NCI-H146 (cell line): ENCODE data around the gene CIITA.
"Not testable (repeated sequence)": the region's sequence is repeated elsewhere in the genome, so short reads cannot be mapped to it uniquely, and the experiment has no call there.

Source experiments
- DNase-seq: peaks from one replicate; lab custom pipeline; 2025; lab: John Stamatoyannopoulos, UW

Gene CIITA, protein sequence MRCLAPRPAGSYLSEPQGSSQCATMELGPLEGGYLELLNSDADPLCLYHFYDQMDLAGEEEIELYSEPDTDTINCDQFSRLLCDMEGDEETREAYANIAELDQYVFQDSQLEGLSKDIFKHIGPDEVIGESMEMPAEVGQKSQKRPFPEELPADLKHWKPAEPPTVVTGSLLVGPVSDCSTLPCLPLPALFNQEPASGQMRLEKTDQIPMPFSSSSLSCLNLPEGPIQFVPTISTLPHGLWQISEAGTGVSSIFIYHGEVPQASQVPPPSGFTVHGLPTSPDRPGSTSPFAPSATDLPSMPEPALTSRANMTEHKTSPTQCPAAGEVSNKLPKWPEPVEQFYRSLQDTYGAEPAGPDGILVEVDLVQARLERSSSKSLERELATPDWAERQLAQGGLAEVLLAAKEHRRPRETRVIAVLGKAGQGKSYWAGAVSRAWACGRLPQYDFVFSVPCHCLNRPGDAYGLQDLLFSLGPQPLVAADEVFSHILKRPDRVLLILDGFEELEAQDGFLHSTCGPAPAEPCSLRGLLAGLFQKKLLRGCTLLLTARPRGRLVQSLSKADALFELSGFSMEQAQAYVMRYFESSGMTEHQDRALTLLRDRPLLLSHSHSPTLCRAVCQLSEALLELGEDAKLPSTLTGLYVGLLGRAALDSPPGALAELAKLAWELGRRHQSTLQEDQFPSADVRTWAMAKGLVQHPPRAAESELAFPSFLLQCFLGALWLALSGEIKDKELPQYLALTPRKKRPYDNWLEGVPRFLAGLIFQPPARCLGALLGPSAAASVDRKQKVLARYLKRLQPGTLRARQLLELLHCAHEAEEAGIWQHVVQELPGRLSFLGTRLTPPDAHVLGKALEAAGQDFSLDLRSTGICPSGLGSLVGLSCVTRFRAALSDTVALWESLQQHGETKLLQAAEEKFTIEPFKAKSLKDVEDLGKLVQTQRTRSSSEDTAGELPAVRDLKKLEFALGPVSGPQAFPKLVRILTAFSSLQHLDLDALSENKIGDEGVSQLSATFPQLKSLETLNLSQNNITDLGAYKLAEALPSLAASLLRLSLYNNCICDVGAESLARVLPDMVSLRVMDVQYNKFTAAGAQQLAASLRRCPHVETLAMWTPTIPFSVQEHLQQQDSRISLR

GRCh38 chr16:10876799-10877341 is at the start of gene CIITA:
TSS of gene CIITA (plus strand) at chr16:10877202. CDS start at chr16:10877331, 129 bp downstream.
- DNase-seq = no peak

DNA sequence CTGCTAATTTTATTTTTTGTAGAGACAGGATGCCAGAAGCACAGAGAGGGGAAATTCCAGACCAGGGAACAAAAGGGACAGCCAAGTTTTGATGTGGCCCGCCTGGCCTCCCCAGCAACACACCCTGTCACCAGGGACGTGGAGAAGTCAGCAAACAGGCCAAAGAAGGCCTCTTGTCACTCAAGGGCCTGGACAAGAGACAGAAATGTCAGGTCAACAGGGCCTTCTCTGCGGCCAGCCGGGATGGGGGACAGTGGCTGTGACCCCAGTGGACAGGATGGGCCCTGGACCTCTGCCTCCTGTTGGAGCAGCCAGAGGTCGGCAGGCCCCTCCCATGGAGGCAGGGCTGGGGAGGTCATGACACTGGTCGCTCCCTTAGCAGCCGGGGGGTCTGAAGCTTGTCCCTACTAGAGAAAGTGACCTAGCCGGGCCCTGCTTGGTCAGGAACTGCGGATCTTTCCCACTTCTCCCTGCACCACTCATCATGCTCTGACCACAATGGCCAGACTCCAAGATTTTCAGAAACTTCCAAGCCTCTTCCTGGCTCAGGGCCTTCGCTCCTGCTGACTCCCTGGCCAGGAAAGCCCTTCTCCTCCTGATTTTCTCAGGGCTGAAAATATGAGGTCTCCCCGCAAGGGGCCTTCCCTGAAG is 49.2 kb upstream of the CIITA start:
- DNase-seq = no peak

DNA sequence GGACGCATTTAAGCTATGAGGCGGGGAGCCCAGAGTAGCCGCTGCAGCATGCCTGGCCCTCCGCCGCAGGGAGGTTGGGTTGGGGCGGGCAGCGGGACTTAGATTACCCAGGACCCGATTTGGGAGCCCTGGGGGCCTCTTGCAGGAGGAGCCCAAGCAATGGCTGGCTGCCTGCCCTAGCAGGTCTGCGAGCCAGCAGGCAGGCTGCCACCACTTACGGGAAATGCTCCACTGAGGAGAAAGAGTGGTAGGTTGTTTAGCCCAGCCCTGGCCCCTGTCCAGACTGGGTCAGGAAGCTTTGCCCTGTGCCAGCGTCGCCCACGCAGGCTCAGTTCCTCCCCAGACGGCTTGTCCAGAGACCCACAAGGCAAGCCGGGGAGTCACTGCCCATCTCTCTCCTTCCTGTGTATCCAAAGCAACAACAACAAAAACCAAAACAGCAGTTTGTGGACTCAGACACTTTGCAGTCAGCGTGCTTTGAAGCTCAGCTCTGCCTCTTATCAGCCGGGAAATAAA is 48.1 kb upstream of the CIITA start:
- no peak for DNase-seq

GRCh38 chr16:10829390-10830098 is 47.5 kb upstream of the CIITA start:
- DNase-seq = not testable (repeated sequence)

DNA sequence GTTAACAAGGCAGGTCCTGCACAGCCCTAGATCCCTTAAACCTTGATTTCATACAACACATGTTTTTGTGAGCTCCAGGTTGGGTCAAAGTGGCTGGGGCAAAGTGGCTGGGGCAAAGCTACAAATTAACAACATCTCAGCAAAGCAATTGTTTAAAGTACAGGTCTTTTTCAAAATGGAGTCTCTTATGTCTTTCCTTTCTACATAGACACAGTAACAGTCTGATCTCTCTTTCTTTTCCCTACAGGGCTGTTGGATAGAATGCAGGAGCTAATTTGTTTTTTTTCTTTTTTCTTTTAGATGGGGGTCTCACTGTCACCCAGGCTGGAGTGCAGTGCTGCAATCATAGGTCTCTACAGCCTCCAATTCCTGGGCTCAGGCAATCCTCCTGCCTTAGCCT is 46.8 kb upstream of the CIITA start:
- not testable (repeated sequence) for DNase-seq

GRCh38 chr16:10831894-10832886 is 44.8 kb upstream of the CIITA start:
- DNase-seq = no peak

DNA sequence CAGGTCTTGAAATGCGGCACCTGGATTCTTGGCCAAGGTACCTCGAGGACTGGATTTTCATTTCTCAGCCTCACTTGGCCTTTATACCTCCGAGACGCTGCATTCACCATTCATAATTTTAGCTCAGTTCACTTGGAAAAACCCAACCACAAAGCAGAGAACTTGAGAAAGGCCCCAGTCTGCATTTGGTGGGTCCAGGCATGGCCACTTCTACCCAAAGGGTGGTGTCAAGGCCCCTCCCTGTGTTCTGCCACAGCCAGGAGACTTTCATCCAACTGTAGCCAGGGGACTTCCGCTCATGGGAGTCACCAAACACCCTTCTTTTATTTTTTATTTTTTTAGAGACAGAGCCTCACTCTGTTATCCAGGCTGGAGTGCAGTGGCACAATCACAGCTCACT is 43.7 kb upstream of the CIITA start:
- no peak for DNase-seq

DNA sequence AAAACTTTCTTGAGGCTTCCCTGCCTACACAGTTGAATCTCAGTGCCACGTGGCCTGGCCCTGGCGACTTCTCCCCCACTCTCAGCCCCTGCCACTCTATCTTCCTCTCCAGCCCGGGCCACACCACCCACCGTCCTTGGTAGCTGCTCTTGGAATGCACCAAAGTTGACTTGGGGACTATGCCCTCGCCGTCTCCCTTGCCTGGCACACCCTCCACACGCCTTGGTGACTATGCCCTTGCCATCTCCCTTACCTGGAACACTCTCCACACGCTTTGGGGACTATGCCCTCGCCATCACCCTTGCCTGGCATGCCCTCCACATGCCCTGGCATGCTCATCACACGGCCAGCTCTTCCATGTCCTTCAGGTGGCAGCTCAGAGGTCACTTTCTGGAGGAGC is 42.9 kb upstream of the CIITA start:
- no peak for DNase-seq

DNA sequence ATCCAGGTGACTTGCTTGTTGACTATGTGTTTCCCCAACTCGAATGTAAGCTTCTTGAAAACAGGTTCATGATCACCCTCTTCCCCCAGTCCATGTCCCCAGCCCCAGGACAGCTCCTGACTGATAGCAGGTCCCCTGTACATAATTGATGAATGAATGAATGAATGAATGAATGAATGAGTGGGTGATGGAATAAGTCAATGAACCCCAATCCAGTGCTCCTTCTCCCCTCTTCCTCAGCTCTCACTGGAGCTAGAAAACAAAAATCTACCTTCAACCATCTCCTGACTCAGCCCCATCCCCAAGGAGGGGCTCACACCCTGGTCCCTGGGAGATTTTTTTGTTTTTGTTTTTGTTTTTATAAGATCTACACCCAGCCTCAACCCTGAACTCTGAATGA is 42.2 kb upstream of the CIITA start:
- no peak for DNase-seq

GRCh38 chr16:10835281-10835931 is 41.6 kb upstream of the CIITA start:
- DNase-seq = no peak

- no peak for DNase-seq
Observed at GRCh38 chr16:10836174-10836853, 40.7 kb upstream of the CIITA start.

GRCh38 chr16:10838621-10839278 is 38.3 kb upstream of the CIITA start:
- no peak for DNase-seq

- no peak for DNase-seq
Observed at GRCh38 chr16:10839279-10839666, 37.7 kb upstream of the CIITA start.

- DNase-seq = no peak
Observed at GRCh38 chr16:10840703-10841102, 36.3 kb upstream of the CIITA start.

DNA sequence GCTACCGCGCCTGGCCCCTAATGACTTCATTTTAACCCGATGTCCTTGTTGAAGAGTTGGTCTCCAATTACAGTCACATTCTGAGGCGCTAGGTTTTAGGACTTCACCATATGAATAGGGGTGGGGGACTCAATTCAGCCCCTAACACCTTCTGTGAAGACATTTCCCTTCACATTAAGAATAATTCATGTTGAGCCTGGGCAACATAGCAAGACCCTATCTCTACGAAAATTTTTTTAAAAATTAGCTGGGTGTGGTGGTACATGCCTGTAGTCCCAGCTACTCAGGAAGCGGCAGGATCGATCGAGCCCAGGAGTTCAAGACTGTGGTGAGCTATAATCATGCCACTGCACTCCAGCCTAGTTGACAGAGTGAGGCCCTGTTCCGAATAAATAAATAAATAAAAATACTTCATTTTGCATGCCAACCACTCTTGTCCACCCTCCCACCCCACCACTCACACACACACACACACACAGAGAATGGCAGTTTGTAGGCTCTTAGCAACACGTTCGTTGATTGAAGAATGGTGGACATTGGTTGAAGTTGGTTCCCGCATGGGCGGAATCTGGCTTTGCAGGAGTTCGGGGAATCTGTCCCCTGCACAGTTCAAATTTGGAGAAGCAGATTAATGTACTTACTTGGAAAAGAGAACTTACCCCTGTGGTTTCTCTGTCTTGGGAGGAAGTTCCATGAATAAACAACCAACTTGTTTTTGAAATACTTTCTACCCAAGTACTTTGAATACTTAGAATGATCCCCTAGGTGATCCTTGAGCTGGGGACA is 30.6 kb upstream of the CIITA start:
- no peak for DNase-seq

DNA sequence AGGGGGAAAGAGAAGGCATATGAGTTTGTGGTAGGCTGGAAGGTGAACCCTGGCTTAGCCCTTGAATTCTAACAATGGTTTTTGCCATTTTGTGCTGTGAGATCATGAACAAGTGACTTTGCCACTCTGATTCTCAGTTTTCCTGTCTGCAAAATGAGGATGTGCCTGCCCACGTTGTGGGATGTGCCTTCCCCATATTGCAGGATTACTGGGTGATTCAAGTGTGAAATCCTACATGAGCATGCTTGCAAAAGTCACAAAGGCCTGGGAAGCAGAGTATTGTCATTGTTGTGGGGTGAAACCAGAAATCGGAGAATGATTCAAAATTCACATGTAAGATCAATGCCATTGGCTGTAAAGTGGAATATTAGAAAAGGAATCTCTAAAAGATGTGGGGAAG is 29.8 kb upstream of the CIITA start:
- no peak for DNase-seq
